GM06990 (cell line): ENCODE results near the gene RPS6KA4.
A peak's percentile ranks its signal among the peaks of the same experiment; 100 is the strongest.
"Not testable (repeated sequence)": the region's sequence is repeated elsewhere in the genome, so short reads cannot be mapped to it uniquely, and the experiment has no call there.

Source experiments
- DNase-seq: peaks from one replicate; pipeline ENCODE4 v3.0.0-alpha.2; 2011; ENCODE audit not compliant: insufficient read length; ENCODE audit errors: extremely low read depth
- H3K27me3 ChIP-seq: replicated peaks from 2 replicates; pipeline ENCODE4 v1.6.0; 2011; ENCODE audit warnings: low read length; ENCODE audit not compliant: control insufficient read depth, insufficient read depth
- H3K36me3 ChIP-seq: 2 replicates; pipeline ENCODE4 v1.5.1; 2011; ENCODE audit warnings: low read length; ENCODE audit not compliant: control insufficient read depth, insufficient read depth
- H3K4me3 ChIP-seq: replicated peaks from 2 replicates; pipeline ENCODE4 v1.5.1; 2011; ENCODE audit warnings: low read depth, mild to moderate bottlenecking, control low read depth, low read length
- CTCF ChIP-seq: IDR thresholded peaks from 2 replicates; pipeline ENCODE4 v1.5.1; 2011; ENCODE audit warnings: low read length, control low read depth, mild to moderate bottlenecking, inconsistent platforms; ENCODE audit not compliant: insufficient read depth, poor library complexity, severe bottlenecking

The RPS6KA4 gene

DNA sequence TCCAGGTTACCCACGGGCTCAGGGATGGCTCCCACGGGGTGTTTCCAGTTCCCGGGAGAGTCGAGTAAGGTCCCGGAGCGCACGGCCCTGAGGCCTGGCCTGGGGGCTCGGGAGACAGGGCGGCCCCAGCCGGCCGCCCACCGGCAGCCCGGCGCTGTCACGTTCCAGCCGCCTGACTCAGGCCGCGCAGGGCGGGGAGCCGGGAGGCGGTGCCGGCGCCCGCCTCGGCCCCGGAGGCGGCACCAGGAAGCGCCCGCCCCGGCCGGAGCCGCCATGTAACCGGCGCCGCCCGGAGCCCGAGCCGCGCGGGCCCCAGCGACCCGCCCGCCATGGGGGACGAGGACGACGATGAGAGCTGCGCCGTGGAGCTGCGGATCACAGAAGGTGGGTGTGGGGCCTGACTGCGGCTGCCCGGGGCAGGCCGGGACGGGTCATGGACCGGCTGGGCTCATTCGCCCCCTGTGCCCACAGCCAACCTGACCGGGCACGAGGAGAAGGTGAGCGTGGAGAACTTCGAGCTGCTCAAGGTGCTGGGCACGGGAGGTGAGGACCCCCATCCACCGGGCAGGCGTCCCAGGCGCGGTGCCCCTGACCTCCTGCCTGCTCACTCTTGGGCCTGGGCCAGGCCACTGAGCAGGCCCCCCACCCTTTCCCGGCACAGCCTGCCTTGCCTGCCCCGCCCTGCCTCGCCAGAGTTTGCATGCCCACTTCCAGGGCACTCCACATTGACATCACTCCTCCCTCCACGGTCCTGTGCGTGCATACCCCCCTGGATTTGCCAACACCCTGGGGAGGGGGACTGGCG is at the start of gene RPS6KA4:
Gene RPS6KA4, plus strand, starts transcription at position 256 of the 805 bp plus-strand sequence. Its CDS starts 74 bp downstream, at position 330.
- DNase-seq: peak; percentile 77
- no peaks in the 10 kb centered on the region for H3K27me3 ChIP-seq
- TF ChIP-seq CTCF: no peak

DNA sequence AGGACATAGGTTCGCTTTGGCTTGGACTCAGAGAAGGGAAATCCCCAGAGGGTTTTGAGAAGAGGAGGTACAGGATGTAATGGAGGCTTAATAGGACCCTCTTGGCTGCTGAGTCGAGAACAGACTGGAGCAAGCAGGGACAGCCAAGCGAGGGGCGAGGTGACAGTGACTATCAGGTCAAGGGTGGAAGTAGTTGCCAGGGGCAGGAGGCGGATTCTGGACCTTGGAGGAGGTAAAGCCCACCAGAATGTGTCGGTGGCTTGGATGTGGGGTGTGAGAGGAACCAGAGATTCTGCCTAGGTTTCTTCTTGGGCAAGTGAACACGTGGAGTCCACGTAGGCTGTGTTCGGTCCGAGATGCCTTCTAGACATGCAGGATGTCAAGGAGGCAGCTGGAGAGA is 46.0 kb upstream of the RPS6KA4 start:
- DNase-seq: no peak
- no peaks in the 10 kb centered on the region for H3K27me3 ChIP-seq
- no peak for TF ChIP-seq CTCF
- peaks cover 16% of the 10 kb centered on the region for H3K36me3 ChIP-seq
- no peak overlapping the region for H3K4me3 ChIP-seq

More for the DNA sequence above, at the start of gene RPS6KA4:
- peaks cover 15% of the 10 kb centered on the region for H3K36me3 ChIP-seq
- peak within 1 kb of the TSS; percentile 89 for H3K4me3 ChIP-seq

GRCh38 chr11:64313491-64314145 is 45.3 kb upstream of the RPS6KA4 start:
- no peak for DNase-seq
- TF ChIP-seq CTCF: no peak
- Histone ChIP-seq H3K36me3 (peaks cover 16% of the 10 kb centered on the region), H3K27me3 (no peaks in the 10 kb centered on the region), H3K4me3 (no peak overlapping the region)

DNA sequence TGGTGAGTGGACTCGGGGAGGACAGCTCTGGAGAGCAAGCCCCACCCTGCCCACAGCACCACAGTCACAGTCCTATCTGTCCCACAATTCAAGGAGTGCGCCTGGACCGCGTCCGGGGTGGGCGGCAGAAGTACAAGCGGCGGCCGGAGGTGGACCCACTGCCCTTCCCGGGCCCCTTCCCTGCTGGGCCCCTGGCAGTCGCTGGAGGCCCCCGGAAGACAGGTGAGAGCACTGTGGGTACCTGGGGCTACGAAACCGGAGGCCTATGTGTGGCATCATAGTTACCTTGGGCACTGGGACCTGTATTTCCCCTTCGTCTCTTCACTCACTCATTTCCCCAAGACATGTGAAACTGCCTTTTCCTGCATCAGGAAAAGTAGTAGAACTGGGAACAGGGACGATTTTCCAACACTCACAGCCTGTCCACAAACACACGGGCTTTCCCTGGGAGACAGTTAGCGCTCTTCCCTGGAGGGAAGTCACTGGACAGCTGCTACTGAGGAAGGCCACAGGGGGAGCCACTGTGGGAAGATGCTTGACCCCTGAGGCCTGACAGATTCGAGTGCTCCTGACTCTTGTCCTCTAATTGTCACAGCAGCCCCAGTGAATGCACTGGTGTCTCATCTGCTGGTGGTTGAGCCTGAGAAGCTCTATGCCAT is 44.7 kb upstream of the RPS6KA4 start:
- H3K4me3 ChIP-seq: no peak overlapping the region
- no peak for TF ChIP-seq CTCF
- H3K27me3 ChIP-seq: no peaks in the 10 kb centered on the region
- no peak for DNase-seq
- peaks cover 16% of the 10 kb centered on the region for H3K36me3 ChIP-seq

- TF ChIP-seq CTCF: no peak
- peaks cover 16% of the 10 kb centered on the region for H3K36me3 ChIP-seq
- DNase-seq: no peak
- H3K4me3 ChIP-seq: no peak overlapping the region
- H3K27me3 ChIP-seq: no peaks in the 10 kb centered on the region
These were observed 44.0 kb upstream of the RPS6KA4 start for GRCh38 chr11:64314805-64315561.

GRCh38 chr11:64315667-64316526 is 43.1 kb upstream of the RPS6KA4 start:
- not testable (repeated sequence) for H3K27me3 ChIP-seq, DNase-seq
- peak overlapping the region; percentile 97 for H3K4me3 ChIP-seq
- peaks cover 20% of the 10 kb centered on the region for H3K36me3 ChIP-seq
